Adrenal gland (tissue), 5 donors: Measurements from ENCODE around the gene HOXD12.

Experiments
- POLR2A ChIP-seq, 2 donors: fragments of 450-650 bp; IDR thresholded peaks; one replicate each; pipeline ENCODE4 v1.6.1; 2017; ENCODE audit warnings: antibody characterized with exemption in 2 of 2, mild to moderate bottlenecking in 2 of 2, moderate library complexity in 1 of 2
- TF ChIP-seq, protein P1 (sequence below), 6 experiments: fragments of 450-650 bp in 4 of 6; fragments of 200-600 bp in 2 of 6; sonication (generic) in 1 of 6; IDR thresholded peaks; 1 replicate in 5 of 6; 2 replicates in 1 of 6; pipeline versions ENCODE4 v1.5.1 to v1.8.0; 2016 to 2021; ENCODE audit warnings: antibody characterized with exemption in 6 of 6, mild to moderate bottlenecking in 2 of 6, moderate library complexity in 1 of 6
- donor health status: DM: no; HTN: no; CAD: no.

- TF ChIP-seq, protein P1, sequence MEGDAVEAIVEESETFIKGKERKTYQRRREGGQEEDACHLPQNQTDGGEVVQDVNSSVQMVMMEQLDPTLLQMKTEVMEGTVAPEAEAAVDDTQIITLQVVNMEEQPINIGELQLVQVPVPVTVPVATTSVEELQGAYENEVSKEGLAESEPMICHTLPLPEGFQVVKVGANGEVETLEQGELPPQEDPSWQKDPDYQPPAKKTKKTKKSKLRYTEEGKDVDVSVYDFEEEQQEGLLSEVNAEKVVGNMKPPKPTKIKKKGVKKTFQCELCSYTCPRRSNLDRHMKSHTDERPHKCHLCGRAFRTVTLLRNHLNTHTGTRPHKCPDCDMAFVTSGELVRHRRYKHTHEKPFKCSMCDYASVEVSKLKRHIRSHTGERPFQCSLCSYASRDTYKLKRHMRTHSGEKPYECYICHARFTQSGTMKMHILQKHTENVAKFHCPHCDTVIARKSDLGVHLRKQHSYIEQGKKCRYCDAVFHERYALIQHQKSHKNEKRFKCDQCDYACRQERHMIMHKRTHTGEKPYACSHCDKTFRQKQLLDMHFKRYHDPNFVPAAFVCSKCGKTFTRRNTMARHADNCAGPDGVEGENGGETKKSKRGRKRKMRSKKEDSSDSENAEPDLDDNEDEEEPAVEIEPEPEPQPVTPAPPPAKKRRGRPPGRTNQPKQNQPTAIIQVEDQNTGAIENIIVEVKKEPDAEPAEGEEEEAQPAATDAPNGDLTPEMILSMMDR (IDR thresholded peaks at IDR 0.05) = no peak
- no peak for TF ChIP-seq POLR2A (IDR thresholded peaks at IDR 0.05)
Measured at GRCh38 chr2:176106581-176107539, 7.3 kb downstream of the HOXD12 start, which contains the start of gene HOXD11.
